Keratinocyte (primary cell): ENCODE measurements around the gene RRAS. TPM values are rescaled to one million over a fixed set of nuclear protein-coding genes. Genes with fewer than 3 reads are reported as not detected.

Experiments used
- DNase-seq: peaks from one replicate; pipeline ENCODE4 v3.0.0-alpha.2; 2011; ENCODE audit warnings: low read depth, missing footprints, low spot score
- FAIRE-seq: peaks from 2 replicates; lab custom pipeline; 2011; peaks lifted over from hg19 to GRCh38; lab: Jason Lieb, UNC
- H2AFZ ChIP-seq: 2 replicates; pipeline ENCODE4 v1.6.0; 2012; ENCODE audit warnings: low read length, control low read depth, inconsistent platforms; ENCODE audit not compliant: control insufficient read depth
- H3K27ac ChIP-seq: 2 replicates; pipeline ENCODE4 v1.5.1; 2011; ENCODE audit warnings: low read length; ENCODE audit not compliant: control insufficient read depth, insufficient read depth
- H3K27me3 ChIP-seq: 3 replicates; pipeline ENCODE4 v1.6.0; 2011; ENCODE audit warnings: low read length; ENCODE audit not compliant: control insufficient read depth, insufficient read depth; ENCODE audit errors: extremely low read depth
- H3K36me3 ChIP-seq, 2 experiments: 2 replicates in 1 of 2; 3 replicates in 1 of 2; pipeline ENCODE4 v1.5.1; 2011; ENCODE audit warnings: low read length in 2 of 2, mild to moderate bottlenecking in 1 of 2; ENCODE audit not compliant: control insufficient read depth in 2 of 2, insufficient read depth in 2 of 2; ENCODE audit errors: extremely low read depth in 1 of 2
- H3K4me1 ChIP-seq: 3 replicates; pipeline ENCODE4 v1.5.1; 2011; ENCODE audit warnings: low read length; ENCODE audit not compliant: control insufficient read depth, insufficient read depth; ENCODE audit errors: extremely low read depth
- H3K4me2 ChIP-seq: 3 replicates; pipeline ENCODE4 v1.6.0; 2011; ENCODE audit warnings: low read depth, low read length; ENCODE audit not compliant: control insufficient read depth, insufficient read depth; ENCODE audit errors: extremely low read depth
- H3K4me3 ChIP-seq, 3 experiments: fragments of 200-600 bp in 1 of 3; sonication (generic) in 1 of 3; 2 replicates in 2 of 3; 3 replicates in 1 of 3; pipeline ENCODE4 v1.5.1; 2011 to 2016; ENCODE audit warnings: low read length in 3 of 3, mild to moderate bottlenecking in 3 of 3, control low read depth in 2 of 3, inconsistent platforms in 1 of 3, low read depth in 1 of 3, mixed read lengths in 1 of 3, mixed run types in 1 of 3, moderate library complexity in 1 of 3; ENCODE audit not compliant: control insufficient read depth in 2 of 3, insufficient read depth in 2 of 3; ENCODE audit errors: extremely low read depth in 1 of 3
- H3K79me2 ChIP-seq: 2 replicates; pipeline ENCODE4 v1.6.0; 2012; ENCODE audit warnings: low read length; ENCODE audit not compliant: control insufficient read depth, insufficient read depth
- H3K9ac ChIP-seq: 3 replicates; pipeline ENCODE4 v1.6.0; 2011; ENCODE audit warnings: low read length; ENCODE audit not compliant: control insufficient read depth, insufficient read depth; ENCODE audit errors: extremely low read depth
- H3K9me1 ChIP-seq: 3 replicates; pipeline ENCODE4 v1.6.0; 2011; ENCODE audit warnings: low read length; ENCODE audit not compliant: control insufficient read depth, insufficient read depth; ENCODE audit errors: extremely low read depth
- H3K9me3 ChIP-seq: 2 replicates; pipeline ENCODE4 v1.5.1; 2012; ENCODE audit warnings: low read depth, low read length; ENCODE audit not compliant: control insufficient read depth
- H4K20me1 ChIP-seq: 3 replicates; pipeline ENCODE4 v1.6.0; 2011; ENCODE audit warnings: low read length; ENCODE audit not compliant: control insufficient read depth, insufficient read depth; ENCODE audit errors: extremely low read depth
- EZH2 ChIP-seq: IDR thresholded peaks from one replicate; pipeline ENCODE4 v1.6.1; 2012; ENCODE audit warnings: inconsistent platforms, mild to moderate bottlenecking, low read length, moderate library complexity
- dilution Hi-C: fragments of 300-500 bp; cut with MboI; formaldehyde crosslinking; loops from one replicate; pipeline ENCODE4 v1.7.0; 2020; ENCODE audit warnings: low sequenced_read_pairs; ENCODE audit not compliant: extremely low pct_ligation_motif_present
- polyA plus RNA-seq, 5 experiments: library from polyadenylated mRNA; depleted of rRNA in 3 of 5; stranded (reverse) in 3 of 5; stranded (forward) in 1 of 5; unstranded in 1 of 5; fragments of >200 nt; gene quantifications; 1 replicate in 1 of 5; 2 replicates in 3 of 5; 3 replicates in 1 of 5; pipeline versions ENCODE4 v1.2.1 to v1.2.3, GENCODE V29; 2011 to 2012; ENCODE audit warnings: missing spikeins in 2 of 5, low read depth in 1 of 5, low replicate concordance in 1 of 5
- TF ChIP-seq, protein P1 (sequence below), 3 experiments: IDR thresholded peaks in 1 of 3; conservative IDR thresholded peaks in 1 of 3; optimal IDR thresholded peaks in 1 of 3; 2 replicates in 2 of 3; 3 replicates in 1 of 3; pipeline versions ENCODE3 to v1.5.1; 2011; ENCODE audit warnings: low read length in 3 of 3, mild to moderate bottlenecking in 3 of 3, moderate library complexity in 2 of 3, control low read depth in 1 of 3, inconsistent platforms in 1 of 3; ENCODE audit not compliant: insufficient read depth in 2 of 3; ENCODE audit errors: extremely low read depth in 1 of 3

Gene RRAS
- polyA plus RNA-seq, 1 donor (not counting 4 experiments of a cell fraction or from before 2014, with no cell fraction given), result 98.1 TPM

DNA sequence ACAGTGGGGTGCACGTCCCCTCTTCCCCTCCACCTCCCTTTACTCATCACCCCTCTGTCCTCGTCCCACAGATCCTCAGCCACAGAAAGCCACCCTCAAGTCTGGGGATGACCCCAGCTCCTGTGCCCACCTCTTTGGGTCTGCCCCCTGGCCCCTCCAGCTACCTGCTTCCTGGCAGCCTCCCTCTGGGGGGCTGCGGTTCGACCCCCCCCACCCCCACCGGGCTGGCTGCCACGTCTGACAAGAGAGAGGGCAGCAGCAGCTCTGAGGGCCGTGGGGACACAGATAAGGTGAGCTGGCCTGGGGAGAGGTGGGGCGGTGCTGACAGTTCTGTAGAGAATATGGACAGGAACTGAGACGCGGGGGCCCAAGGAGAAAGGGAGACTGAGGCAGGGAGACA, 14.6 kb upstream of the RRAS start:
- TF ChIP-seq, protein P1, sequence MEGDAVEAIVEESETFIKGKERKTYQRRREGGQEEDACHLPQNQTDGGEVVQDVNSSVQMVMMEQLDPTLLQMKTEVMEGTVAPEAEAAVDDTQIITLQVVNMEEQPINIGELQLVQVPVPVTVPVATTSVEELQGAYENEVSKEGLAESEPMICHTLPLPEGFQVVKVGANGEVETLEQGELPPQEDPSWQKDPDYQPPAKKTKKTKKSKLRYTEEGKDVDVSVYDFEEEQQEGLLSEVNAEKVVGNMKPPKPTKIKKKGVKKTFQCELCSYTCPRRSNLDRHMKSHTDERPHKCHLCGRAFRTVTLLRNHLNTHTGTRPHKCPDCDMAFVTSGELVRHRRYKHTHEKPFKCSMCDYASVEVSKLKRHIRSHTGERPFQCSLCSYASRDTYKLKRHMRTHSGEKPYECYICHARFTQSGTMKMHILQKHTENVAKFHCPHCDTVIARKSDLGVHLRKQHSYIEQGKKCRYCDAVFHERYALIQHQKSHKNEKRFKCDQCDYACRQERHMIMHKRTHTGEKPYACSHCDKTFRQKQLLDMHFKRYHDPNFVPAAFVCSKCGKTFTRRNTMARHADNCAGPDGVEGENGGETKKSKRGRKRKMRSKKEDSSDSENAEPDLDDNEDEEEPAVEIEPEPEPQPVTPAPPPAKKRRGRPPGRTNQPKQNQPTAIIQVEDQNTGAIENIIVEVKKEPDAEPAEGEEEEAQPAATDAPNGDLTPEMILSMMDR (optimal IDR thresholded peaks at IDR 0.05 in 1 of 3, IDR thresholded peaks at IDR 0.05 in 1 of 3, conservative IDR thresholded peaks at IDR 0.05 in 1 of 3; ENCODE audit: extremely low read depth in 1 of 3, insufficient read depth in 2 of 3, low read length in 3 of 3), result no peak
- TF ChIP-seq EZH2, result no peak
- H3K27me3 ChIP-seq, result no peaks in the 10 kb centered on the region
- no peak overlapping the region for H3K27ac ChIP-seq
- no peaks in the 10 kb centered on the region for H3K9me1 ChIP-seq
- H3K9me3 ChIP-seq, result no peaks in the 10 kb centered on the region
- H2AFZ ChIP-seq, result no peak overlapping the region
- H3K4me3 ChIP-seq, result no peak overlapping the region
- dilution Hi-C loops, result no loop called here
- H3K79me2 ChIP-seq, result peaks cover 25% of the 10 kb centered on the region
- no peak for FAIRE-seq
- no peak for DNase-seq
- no peak overlapping the region for H3K4me2 ChIP-seq
- H3K4me1 ChIP-seq, result no peaks in the 10 kb centered on the region
- no peak overlapping the region for H3K9ac ChIP-seq
- peaks cover 5% of the 10 kb centered on the region for H4K20me1 ChIP-seq
- peaks cover 48 to 52% of the 10 kb centered on the region in 2 experiments for H3K36me3 ChIP-seq

DNA sequence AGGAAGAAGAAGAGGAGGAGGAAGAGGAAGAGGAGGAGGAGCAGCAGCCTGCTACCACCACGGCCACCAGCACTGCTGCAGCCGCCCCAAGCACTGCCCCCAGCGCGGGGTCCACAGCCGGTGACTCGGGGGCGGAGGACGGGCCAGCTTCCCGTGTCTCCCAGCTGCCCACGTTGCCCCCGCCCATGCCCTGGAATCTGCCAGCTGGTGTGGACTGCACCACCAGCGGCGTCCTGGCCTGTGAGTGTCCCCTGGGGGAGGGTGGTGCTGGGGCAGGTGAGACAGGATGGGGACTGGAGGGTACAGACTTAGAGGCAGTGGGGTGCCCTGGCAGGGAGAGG, 13.5 kb upstream of the RRAS start:
- peaks cover 44 to 45% of the 10 kb centered on the region in 2 experiments for H3K36me3 ChIP-seq
- H2AFZ ChIP-seq, result no peak overlapping the region

More for the DNA sequence above, 13.5 kb upstream of the RRAS start:
- dilution Hi-C loops, result no loop called here
- H3K9me1 ChIP-seq, result no peaks in the 10 kb centered on the region
- H3K4me3 ChIP-seq, result no peak overlapping the region
- H3K9ac ChIP-seq, result no peak overlapping the region
- no peak overlapping the region for H3K4me2 ChIP-seq
- no peak for FAIRE-seq
- no peaks in the 10 kb centered on the region for H3K27me3 ChIP-seq
- H3K27ac ChIP-seq, result no peak overlapping the region
- H3K9me3 ChIP-seq, result no peaks in the 10 kb centered on the region
- peaks cover 9% of the 10 kb centered on the region for H4K20me1 ChIP-seq
- TF ChIP-seq, protein P1 (optimal IDR thresholded peaks at IDR 0.05 in 1 of 3, IDR thresholded peaks at IDR 0.05 in 1 of 3, conservative IDR thresholded peaks at IDR 0.05 in 1 of 3; ENCODE audit: extremely low read depth in 1 of 3, insufficient read depth in 2 of 3, low read length in 3 of 3), result no peak
- no peak for TF ChIP-seq EZH2
- H3K79me2 ChIP-seq, result peaks cover 32% of the 10 kb centered on the region
- DNase-seq, result no peak
- H3K4me1 ChIP-seq, result no peaks in the 10 kb centered on the region
